H7 (cell line): ENCODE measurements around the gene NXPE3. TPM values are rescaled to one million over a fixed set of nuclear protein-coding genes. Genes with fewer than 3 reads are reported as not detected.

Experiments
- DNase-seq: peaks from one replicate; pipeline ENCODE4 v3.0.0; 2012
- H3K27me3 ChIP-seq: 2 replicates; pipeline ENCODE4 v1.6.0; 2011; ENCODE audit warnings: mild to moderate bottlenecking, low read length; ENCODE audit not compliant: control insufficient read depth, insufficient read depth
- H3K36me3 ChIP-seq: replicated peaks from 2 replicates; pipeline ENCODE4 v1.5.1; 2011; ENCODE audit warnings: low read length; ENCODE audit not compliant: control insufficient read depth, insufficient read depth
- H3K4me3 ChIP-seq: 2 replicates; pipeline ENCODE4 v1.5.1; 2011; ENCODE audit warnings: low read depth, mild to moderate bottlenecking, control low read depth, low read length, moderate library complexity; ENCODE audit not compliant: insufficient read depth
- total RNA-seq: library from RNA; depleted of rRNA; stranded (reverse); fragments of >200 nt; shearing (Covaris generic); gene quantifications from 2 replicates; pipeline ENCODE4 v1.2.3, GENCODE V29; 2014

Gene NXPE3
- total RNA-seq, 1 experiment from 2014 or later: 5.7 TPM

GRCh38 chr3:101848754-101849713 lies 70.0 kb downstream of the NXPE3 start, which contains the start of gene NFKBIZ:
Gene NFKBIZ, plus strand, starts transcription at chr3:101849514. Its CDS starts 115 bp downstream, at chr3:101849629.
- peak; percentile 97 for DNase-seq
- Histone ChIP-seq H3K4me3 (peak within 1 kb of the TSS; percentile 87), H3K27me3 (no peaks in the 10 kb centered on the region), H3K36me3 (peaks cover 11% of the 10 kb centered on the region)

- peaks cover 16% of the 10 kb centered on the region for H3K36me3 ChIP-seq
- H3K27me3 ChIP-seq: no peaks in the 10 kb centered on the region
- H3K4me3 ChIP-seq: peak overlapping the region; percentile 87
- peak; percentile 75 for DNase-seq
Observed at GRCh38 chr3:101849714-101850245, 70.8 kb downstream of the NXPE3 start.

GRCh38 chr3:101850246-101851051 lies 71.4 kb downstream of the NXPE3 start:
- Histone ChIP-seq H3K27me3 (no peaks in the 10 kb centered on the region), H3K4me3 (peak overlapping the region; percentile 87), H3K36me3 (peaks cover 22% of the 10 kb centered on the region)
- no peak for DNase-seq

GRCh38 chr3:101851072-101851770 lies 72.2 kb downstream of the NXPE3 start:
- H3K36me3 ChIP-seq: peaks cover 26% of the 10 kb centered on the region
- H3K27me3 ChIP-seq: no peaks in the 10 kb centered on the region
- DNase-seq: no peak
- H3K4me3 ChIP-seq: peak overlapping the region; percentile 87

- Histone ChIP-seq H3K27me3 (no peaks in the 10 kb centered on the region), H3K36me3 (peaks cover 27% of the 10 kb centered on the region), H3K4me3 (no peak overlapping the region)
- no peak for DNase-seq
Observed at GRCh38 chr3:101851850-101852714, 73.1 kb downstream of the NXPE3 start.

GRCh38 chr3:101852983-101853840 lies 74.2 kb downstream of the NXPE3 start:
- no peak for DNase-seq
- Histone ChIP-seq H3K36me3 (peaks cover 34% of the 10 kb centered on the region), H3K27me3 (no peaks in the 10 kb centered on the region), H3K4me3 (no peak overlapping the region)

- Histone ChIP-seq H3K27me3 (no peaks in the 10 kb centered on the region), H3K36me3 (peaks cover 37% of the 10 kb centered on the region), H3K4me3 (no peak overlapping the region)
- DNase-seq: no peak
Observed at GRCh38 chr3:101853982-101854381, 75.0 kb downstream of the NXPE3 start.

GRCh38 chr3:101854608-101855304 lies 75.7 kb downstream of the NXPE3 start:
- no peak for DNase-seq

GRCh38 chr3:101857301-101857741 lies 78.3 kb downstream of the NXPE3 start:
- Histone ChIP-seq H3K36me3 (peaks cover 49% of the 10 kb centered on the region), H3K4me3 (no peak overlapping the region), H3K27me3 (no peaks in the 10 kb centered on the region)
- DNase-seq: no peak

More at GRCh38 chr3:101854608-101855304, 75.7 kb downstream of the NXPE3 start:
- no peaks in the 10 kb centered on the region for H3K27me3 ChIP-seq
- H3K36me3 ChIP-seq: peaks cover 43% of the 10 kb centered on the region
- no peak overlapping the region for H3K4me3 ChIP-seq

- H3K27me3 ChIP-seq: no peaks in the 10 kb centered on the region
- H3K4me3 ChIP-seq: no peak overlapping the region
- no peak for DNase-seq
- H3K36me3 ChIP-seq: peaks cover 40% of the 10 kb centered on the region
Observed at GRCh38 chr3:101858464-101859030, 79.5 kb downstream of the NXPE3 start.

GRCh38 chr3:101859882-101860448 lies 81.0 kb downstream of the NXPE3 start:
- no peak for DNase-seq
- Histone ChIP-seq H3K27me3 (no peaks in the 10 kb centered on the region), H3K36me3 (peaks cover 31% of the 10 kb centered on the region), H3K4me3 (no peak overlapping the region)
